GM19324 (cell line): ENCODE data around the gene SRBD1.

ENCODE experiments used
- ATAC-seq: cut with Tn5 transposase; IDR thresholded peaks from one replicate; pipeline ENCODE4 v1.9.1; 2021; ENCODE audit warnings: mild to moderate bottlenecking, moderate library complexity; ENCODE audit not compliant: unreplicated experiment, low FRiP score

The SRBD1 gene

GRCh38 chr2:45602624-45603023, 8.4 kb downstream of the SRBD1 start:
- ATAC-seq: no peak

DNA sequence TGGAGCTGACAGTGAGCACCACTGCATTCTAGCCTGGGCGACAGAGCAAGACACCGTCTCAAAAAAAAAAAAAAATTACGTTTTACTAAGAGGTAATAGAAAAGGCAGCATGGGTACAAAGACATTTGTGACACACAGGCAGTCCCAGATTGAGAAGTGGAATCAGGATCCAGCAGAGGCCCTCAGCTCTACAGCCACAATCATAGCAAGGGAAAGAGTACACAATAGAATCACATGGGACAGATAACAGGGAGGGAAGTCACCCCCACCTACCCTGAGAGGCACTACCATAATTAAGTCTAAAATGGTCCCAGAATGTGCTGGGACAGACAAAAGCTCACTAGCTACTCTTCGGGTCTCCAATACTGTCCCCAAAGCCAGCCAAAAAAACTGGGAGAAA, 12.5 kb downstream of the SRBD1 start:
- ATAC-seq: no peak

DNA sequence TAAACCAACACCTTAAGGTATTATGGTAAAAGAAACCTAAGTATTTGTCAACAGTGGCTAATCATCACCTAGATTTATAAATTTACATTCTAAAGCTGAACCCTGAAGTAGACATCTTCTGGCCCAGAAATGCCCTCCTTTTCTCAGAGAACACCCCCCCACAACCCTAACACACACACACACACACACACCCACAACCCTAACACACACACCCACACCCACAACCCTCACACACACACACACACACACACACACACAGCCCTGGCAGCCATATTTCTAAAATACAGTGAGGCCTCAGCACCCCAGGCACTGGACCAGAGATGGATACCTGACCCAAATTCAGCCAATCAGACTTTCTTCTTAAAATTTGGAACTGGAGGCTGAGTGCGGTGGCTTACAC, 14.3 kb downstream of the SRBD1 start:
- ATAC-seq: no peak

- no peak for ATAC-seq
Measured at GRCh38 chr2:45595721-45596435, 15.2 kb downstream of the SRBD1 start.

GRCh38 chr2:45591073-45591472, 20.0 kb downstream of the SRBD1 start:
- ATAC-seq: no peak

GRCh38 chr2:45588158-45588829, 22.8 kb downstream of the SRBD1 start:
- ATAC-seq: no peak

DNA sequence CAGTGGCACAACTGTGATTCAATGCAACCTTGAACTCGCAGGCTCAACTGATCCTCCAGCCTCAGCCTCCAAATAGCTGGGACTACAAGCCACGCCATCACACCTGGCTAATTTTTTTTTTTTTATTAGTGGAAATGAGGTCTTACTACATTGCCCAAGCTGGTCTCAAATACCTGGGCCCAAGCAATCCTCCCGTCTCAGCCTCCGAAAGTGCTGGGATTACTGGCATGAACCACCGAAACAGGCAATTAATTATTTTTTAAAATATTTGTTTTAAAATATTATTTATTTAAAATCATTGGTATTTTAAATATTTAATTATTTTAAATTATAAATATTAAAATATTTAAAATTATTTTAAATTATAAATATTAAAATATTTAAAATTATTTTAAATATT, 24.5 kb downstream of the SRBD1 start:
- no peak for ATAC-seq

DNA sequence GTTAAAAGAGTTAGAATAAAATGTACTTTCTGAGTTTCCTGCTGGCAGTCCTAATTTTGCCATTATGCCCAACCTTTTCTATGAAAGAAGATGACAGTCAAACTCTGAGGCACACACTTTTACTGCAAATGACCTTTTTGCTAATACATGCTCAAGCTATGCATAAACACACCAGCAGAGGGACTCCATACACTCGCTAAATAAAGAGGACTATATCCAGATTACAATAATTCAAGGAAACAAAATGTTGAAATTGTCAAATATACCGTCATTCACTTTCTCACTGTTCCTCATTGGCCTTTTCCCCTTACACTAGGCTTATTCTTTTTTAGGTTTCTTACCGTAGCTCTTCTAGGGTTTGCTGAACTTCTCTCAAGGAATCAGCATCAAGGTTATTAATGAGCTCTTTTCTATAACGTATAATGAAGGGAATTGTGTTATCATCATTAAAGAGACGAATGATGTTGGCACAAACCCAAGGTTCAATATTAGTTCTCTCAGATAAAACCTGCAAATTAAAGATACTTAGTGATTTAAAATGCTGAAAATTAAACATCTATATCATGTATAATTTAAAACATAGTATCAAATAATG, 25.7 kb downstream of the SRBD1 start:
- no peak for ATAC-seq

DNA sequence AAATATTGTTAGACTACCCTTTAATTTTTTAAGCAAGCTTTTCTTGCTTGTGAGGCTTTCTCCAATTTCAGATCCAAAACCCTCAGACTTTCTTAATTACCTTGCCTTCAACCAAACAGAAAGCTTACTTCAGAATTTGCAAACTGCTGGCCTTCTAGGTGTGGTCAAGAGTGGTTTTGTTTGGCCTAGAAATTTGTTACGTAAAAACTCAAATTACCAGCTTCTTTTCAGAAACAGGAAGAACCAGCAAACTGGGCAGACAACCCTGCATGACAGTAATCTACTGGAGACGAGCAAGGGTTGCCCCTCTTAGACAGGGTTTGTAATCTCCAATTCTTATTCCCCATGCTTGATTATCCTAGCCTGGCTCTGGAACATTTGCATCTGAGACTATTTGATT, 27.1 kb downstream of the SRBD1 start:
- no peak for ATAC-seq

- ATAC-seq: no peak
Measured at GRCh38 chr2:45582522-45582921, 28.5 kb downstream of the SRBD1 start.

DNA sequence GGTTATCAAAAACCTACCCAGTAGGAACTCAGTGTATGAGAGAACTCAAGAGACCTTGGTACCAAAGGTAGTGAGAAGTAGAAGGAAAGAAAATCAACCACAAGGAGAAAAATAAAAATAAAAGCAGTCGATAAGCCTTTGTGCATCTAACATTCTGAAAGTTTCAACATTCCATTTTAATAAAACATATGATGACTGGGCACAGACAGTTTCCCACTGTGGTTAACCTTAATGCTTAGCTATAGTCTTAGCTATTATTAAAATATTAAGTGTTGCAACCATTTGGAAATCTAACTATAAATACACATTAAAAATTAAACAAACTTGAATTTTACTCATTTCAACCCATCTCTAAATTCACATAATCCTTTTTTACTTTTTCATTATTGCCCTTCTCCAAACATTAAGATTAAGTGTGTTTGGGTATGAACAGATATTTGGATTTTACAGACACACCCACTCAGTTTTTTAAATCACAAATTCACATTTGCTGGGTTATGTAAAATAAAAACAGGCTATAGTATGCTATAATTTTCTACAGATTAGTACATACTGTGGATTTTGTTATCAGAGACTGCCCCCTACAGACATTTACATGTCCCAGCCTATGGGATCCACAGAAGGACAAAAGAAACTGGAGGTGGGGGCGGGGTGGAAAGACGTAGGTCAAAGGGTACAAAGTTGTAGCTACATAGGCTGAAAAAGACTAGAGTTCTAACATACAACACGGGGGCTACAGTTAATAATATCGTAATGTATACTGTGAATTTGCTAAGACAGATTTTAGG, 32.8 kb downstream of the SRBD1 start:
- no peak for ATAC-seq

- ATAC-seq: no peak
Measured at GRCh38 chr2:45577441-45577840, 33.6 kb downstream of the SRBD1 start.

- no peak for ATAC-seq
Measured at GRCh38 chr2:45575881-45576280, 35.2 kb downstream of the SRBD1 start.

GRCh38 chr2:45572979-45573378, 38.1 kb downstream of the SRBD1 start:
- no peak for ATAC-seq

- no peak for ATAC-seq
Measured at GRCh38 chr2:45571940-45572339, 39.1 kb downstream of the SRBD1 start.

DNA sequence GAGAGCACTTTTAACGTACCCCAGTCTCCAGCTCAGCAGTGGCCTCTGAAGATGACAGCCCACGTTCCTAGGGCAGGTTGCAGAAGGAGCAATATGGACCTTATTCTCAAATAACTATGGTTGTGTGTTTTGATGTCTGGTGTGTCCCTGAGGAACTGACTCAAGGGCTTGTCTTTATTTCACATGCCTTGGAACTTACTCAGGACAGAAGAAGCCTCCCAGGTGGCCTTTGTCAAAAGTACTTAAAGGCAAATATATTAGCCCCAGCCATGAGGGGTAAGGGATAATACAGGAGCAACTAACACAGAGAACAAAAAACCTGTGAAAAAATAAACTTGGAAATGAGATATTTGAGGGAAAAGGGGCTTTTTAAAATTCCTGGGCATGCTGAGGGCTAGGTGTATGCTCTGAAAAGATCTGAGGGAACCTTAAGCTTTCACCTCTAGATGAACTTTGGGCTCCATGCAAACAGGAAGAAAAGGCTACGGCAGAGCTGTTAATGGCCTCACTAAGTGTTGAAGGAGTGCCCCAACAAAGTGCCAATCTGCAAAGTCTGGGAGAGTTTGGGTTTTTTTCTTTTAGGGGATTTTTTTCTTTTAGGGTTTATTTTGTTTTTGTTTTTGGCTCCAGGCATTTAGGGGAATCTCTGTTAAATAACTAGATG, 40.3 kb downstream of the SRBD1 start:
- no peak for ATAC-seq

DNA sequence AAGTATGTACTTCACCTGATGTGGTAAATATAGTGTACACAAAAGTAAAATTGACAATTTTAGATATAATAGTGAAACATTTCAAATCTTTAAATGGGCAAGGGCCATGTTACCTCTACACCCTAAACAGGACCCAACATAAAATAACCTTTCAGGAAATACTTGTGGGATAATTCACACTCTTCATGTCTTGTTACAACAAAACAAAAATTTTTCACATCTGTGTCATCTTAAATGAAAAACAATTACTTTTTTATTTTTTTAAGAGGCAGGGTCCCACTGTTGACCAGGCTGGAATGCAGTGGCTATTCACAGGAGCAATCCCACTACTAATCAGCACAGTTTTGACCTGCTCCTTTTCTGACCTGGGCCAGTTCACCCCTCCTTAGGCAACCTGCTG, 42.1 kb downstream of the SRBD1 start:
- ATAC-seq: no peak

- ATAC-seq: peak; percentile 87
Measured at GRCh38 chr2:45567974-45568789, 42.9 kb downstream of the SRBD1 start.

GRCh38 chr2:45567288-45567963, 43.6 kb downstream of the SRBD1 start:
- peak; percentile 8 for ATAC-seq
